ENCODE data around the gene MYO10. TPM values are rescaled to one million over a fixed set of nuclear protein-coding genes. Genes with fewer than 3 reads are reported as not detected.
A peak's percentile ranks its signal among the peaks of the same experiment; 100 is the strongest.

MYO10 gene
- total and polyA plus RNA-seq, 8 donors = 32.6 to 71.5 (median 65.0) TPM

- Histone ChIP-seq H3K4me1 (no peaks in the 10 kb centered on the region), H3K4me3 (no peak overlapping the region), H3K9me3 (no peaks in the 10 kb centered on the region), H3K27ac (peak overlapping the region in 1 of 2 donors; percentile 15), H3K27me3 (no peaks in the 10 kb centered on the region), H3K36me3 (peaks cover 0 to 20% of the 10 kb centered on the region in 2 donors)
- TF ChIP-seq, protein P1, sequence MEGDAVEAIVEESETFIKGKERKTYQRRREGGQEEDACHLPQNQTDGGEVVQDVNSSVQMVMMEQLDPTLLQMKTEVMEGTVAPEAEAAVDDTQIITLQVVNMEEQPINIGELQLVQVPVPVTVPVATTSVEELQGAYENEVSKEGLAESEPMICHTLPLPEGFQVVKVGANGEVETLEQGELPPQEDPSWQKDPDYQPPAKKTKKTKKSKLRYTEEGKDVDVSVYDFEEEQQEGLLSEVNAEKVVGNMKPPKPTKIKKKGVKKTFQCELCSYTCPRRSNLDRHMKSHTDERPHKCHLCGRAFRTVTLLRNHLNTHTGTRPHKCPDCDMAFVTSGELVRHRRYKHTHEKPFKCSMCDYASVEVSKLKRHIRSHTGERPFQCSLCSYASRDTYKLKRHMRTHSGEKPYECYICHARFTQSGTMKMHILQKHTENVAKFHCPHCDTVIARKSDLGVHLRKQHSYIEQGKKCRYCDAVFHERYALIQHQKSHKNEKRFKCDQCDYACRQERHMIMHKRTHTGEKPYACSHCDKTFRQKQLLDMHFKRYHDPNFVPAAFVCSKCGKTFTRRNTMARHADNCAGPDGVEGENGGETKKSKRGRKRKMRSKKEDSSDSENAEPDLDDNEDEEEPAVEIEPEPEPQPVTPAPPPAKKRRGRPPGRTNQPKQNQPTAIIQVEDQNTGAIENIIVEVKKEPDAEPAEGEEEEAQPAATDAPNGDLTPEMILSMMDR (IDR thresholded peaks at IDR 0.05) = no peak
- ATAC-seq (no peak), DNase-seq (no peak)
- intact Hi-C loops (cut with DNase I) = no loop called here
Measured at GRCh38 chr5:16712620-16713019, 223.5 kb downstream of the MYO10 start.

DNA sequence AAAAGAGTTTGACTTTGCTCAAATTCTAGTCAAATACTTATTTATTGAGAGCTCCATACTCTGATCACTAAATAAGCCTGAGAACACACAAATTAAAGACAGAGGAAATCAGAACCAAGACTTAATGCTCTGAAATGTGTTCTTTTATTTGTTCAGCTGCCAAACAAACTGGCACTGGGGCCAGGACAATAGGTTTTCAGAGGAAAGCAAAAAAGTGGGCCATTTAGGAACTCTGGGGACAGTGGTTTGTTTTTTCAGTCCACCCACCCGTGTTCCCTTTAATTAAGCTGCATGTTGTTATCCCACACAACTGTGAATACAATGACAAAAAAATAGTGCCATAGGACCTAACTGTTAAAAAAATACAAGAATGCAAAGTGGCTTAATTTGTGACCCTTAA, 223.9 kb downstream of the MYO10 start:
- Histone ChIP-seq H3K4me1 (no peaks in the 10 kb centered on the region), H3K36me3 (peaks cover 0 to 23% of the 10 kb centered on the region in 2 donors), H3K4me3 (no peak overlapping the region), H3K27me3 (no peaks in the 10 kb centered on the region), H3K9me3 (no peaks in the 10 kb centered on the region), H3K27ac (no peak overlapping the region)
- ATAC-seq (no peak), DNase-seq (no peak)
- TF ChIP-seq, protein P1 (IDR thresholded peaks at IDR 0.05) = no peak
- intact Hi-C loops (cut with DNase I) = no loop called here

- no peak overlapping the region for H3K4me3 ChIP-seq
- H3K27ac ChIP-seq = no peak overlapping the region
- intact Hi-C loops (cut with DNase I) = no loop called here
- H3K27me3 ChIP-seq = no peaks in the 10 kb centered on the region
- ATAC-seq (no peak), DNase-seq (no peak)
- TF ChIP-seq, protein P1 (IDR thresholded peaks at IDR 0.05) = no peak
- no peaks in the 10 kb centered on the region for H3K9me3 ChIP-seq
- H3K4me1 ChIP-seq = no peaks in the 10 kb centered on the region
- H3K36me3 ChIP-seq = peaks cover 0 to 27% of the 10 kb centered on the region in 2 donors
Measured at GRCh38 chr5:16709691-16710433, 226.2 kb downstream of the MYO10 start.

GRCh38 chr5:16707869-16708192, 228.3 kb downstream of the MYO10 start:
- H3K36me3 ChIP-seq = peaks cover 0 to 44% of the 10 kb centered on the region in 2 donors
- ATAC-seq (no peak), DNase-seq (no peak)
- H3K4me1 ChIP-seq = no peaks in the 10 kb centered on the region
- H3K4me3 ChIP-seq = no peak overlapping the region
- intact Hi-C loops (cut with DNase I) = no loop called here
- no peak overlapping the region for H3K27ac ChIP-seq
- H3K9me3 ChIP-seq = no peaks in the 10 kb centered on the region
- TF ChIP-seq, protein P1 (IDR thresholded peaks at IDR 0.05) = no peak
- H3K27me3 ChIP-seq = no peaks in the 10 kb centered on the region

DNA sequence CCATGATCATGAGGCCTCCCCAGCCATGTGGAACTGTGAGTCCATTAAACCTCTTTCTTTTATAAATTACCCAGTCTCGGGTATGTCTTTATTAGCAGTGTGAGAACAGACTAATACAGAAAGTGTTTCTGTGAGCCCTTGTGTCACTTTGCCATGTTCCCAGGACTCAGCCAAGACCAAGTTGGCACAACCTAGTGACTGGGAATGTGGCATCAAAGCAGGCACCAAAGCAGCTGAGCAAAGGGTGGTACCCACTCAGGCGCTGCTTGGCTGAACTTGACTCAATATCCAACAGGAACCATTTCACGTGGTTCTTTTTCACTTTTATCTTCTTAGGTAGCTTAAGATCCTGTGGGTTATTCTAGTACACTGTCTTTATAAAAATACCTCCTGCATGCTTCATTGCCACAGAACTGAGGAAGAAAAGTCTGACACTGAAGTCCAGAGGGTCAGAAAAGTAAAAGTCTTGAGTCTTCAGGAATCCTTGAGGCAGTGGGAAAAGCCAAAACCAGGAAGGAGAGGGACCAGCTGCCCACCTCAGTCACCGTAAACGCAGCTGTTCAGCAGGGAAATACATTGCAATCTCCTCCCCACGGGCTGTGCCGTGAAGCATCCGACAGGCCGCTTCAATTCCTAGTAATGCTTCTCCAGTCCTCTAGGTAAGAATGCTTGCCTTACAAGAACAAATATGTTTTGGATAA, 228.8 kb downstream of the MYO10 start:
- DNase-seq (no peak), ATAC-seq (no peak)
- Histone ChIP-seq H3K4me1 (no peaks in the 10 kb centered on the region), H3K27me3 (no peaks in the 10 kb centered on the region), H3K4me3 (no peak overlapping the region), H3K9me3 (no peaks in the 10 kb centered on the region), H3K27ac (no peak overlapping the region), H3K36me3 (peaks cover 0 to 49% of the 10 kb centered on the region in 2 donors)
- TF ChIP-seq, protein P1 (IDR thresholded peaks at IDR 0.05) = no peak
- intact Hi-C loops (cut with DNase I) = no loop called here

All from left lung (tissue), 10 donors.